ENCODE data around the gene CTNND2.

DNA sequence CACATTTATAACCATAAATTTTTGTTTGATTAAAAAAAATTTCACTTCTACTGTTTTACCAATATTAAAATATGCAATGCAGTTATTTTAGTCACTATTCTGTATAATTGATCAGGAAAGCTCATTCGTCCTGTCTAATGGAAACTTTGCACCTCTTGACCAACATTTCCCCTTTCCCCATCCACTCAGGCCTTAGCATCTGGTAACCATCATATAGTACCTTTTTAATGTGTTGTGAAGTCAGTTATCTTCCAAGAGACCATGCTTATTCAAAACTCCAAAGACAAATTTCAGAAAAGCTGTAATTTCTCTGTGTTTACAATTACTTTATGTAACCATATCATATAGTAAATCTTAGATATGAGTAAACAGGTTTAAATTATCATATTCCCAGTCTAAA is 145.9 kb downstream of the CTNND2 start:
- TF ChIP-seq, protein P1, sequence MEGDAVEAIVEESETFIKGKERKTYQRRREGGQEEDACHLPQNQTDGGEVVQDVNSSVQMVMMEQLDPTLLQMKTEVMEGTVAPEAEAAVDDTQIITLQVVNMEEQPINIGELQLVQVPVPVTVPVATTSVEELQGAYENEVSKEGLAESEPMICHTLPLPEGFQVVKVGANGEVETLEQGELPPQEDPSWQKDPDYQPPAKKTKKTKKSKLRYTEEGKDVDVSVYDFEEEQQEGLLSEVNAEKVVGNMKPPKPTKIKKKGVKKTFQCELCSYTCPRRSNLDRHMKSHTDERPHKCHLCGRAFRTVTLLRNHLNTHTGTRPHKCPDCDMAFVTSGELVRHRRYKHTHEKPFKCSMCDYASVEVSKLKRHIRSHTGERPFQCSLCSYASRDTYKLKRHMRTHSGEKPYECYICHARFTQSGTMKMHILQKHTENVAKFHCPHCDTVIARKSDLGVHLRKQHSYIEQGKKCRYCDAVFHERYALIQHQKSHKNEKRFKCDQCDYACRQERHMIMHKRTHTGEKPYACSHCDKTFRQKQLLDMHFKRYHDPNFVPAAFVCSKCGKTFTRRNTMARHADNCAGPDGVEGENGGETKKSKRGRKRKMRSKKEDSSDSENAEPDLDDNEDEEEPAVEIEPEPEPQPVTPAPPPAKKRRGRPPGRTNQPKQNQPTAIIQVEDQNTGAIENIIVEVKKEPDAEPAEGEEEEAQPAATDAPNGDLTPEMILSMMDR (IDR thresholded peaks at IDR 0.05; ENCODE audit: borderline replicate concordance, extremely low read depth, low read length, poor library complexity, severe bottlenecking): no peak
- no peak for TF ChIP-seq EZH2 (IDR thresholded peaks at IDR 0.05; ENCODE audit: borderline replicate concordance, low read depth, low read length, severe bottlenecking)

Measured in DND-41 (cell line).